GM04504 (cell line): ENCODE results near the gene NEURL1B.
"Not testable (repeated sequence)": the region's sequence is repeated elsewhere in the genome, so short reads cannot be mapped to it uniquely, and the experiment has no call there.

ENCODE experiments used
- DNase-seq: peaks from one replicate; pipeline ENCODE4 v3.0.0-alpha.2; 2012; ENCODE audit warnings: low read depth

Gene NEURL1B

GRCh38 chr5:172657524-172658233 lies 16.6 kb downstream of the NEURL1B start:
- not testable (repeated sequence) for DNase-seq

GRCh38 chr5:172658391-172658790 lies 17.3 kb downstream of the NEURL1B start:
- no peak for DNase-seq

DNA sequence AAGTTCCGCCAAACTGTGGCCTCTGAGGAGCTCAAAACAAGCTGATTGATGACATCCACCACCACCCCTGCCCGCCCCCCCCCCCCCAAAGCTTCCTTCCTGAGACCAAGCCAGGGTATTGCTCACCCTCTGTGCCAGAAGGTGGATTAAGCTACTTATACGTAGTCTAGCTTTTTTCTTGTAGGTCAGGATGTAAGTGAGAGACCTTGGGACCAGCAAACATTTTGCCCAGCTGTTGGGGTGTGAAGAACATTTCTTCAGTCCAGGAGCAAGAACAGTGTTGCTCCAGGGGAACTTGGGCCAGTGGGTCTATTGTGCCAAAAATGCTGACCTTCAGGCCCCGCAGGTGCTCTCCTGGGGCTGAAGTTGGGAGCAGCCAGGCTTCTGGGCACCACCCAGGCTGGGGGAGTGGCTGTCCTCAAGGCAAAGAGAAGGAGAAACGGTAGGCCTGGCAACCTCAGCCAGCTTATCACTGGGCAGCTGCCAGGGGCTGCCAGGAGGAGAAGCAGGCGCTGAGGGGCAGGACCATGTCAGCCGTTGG lies 18.0 kb downstream of the NEURL1B start:
- DNase-seq, result no peak

- no peak for DNase-seq
These were observed 18.5 kb downstream of the NEURL1B start for GRCh38 chr5:172659570-172659908.

DNA sequence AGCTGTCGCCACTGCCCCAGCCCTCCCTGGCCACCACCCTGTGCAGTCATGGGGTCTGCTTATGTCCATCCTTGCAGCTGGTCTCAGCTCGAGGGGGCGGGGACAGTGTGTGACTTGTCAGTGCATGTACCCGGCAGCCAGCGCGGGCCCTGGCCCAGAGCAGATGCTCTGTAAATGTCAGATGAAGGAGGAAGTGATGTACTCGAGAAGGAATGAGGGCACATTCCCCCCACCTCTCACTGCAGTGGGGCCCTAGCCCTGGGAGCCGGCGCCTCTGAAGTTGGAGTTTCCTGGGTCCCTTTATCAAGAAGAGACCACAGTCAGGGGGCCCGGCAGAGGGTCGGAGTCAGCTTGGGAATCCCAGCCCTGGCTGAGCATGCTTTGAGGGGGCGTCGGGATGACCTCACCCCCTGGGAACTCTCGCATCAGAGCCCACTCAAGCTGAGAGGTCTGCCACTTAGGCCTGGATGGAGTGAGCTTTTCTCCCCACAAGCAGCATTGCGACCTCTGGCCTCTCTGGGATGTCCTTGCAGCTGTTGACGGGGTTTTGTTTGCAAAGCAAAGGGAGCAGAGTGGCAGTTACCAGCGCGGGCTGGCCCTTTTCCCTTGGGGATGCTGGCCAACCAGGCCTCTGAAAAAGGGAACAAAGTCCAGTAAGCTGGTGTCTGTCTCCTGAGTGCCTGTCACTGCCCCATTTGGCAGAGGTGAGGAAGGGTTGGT lies 19.0 kb downstream of the NEURL1B start:
- peak; percentile 70 for DNase-seq

DNA sequence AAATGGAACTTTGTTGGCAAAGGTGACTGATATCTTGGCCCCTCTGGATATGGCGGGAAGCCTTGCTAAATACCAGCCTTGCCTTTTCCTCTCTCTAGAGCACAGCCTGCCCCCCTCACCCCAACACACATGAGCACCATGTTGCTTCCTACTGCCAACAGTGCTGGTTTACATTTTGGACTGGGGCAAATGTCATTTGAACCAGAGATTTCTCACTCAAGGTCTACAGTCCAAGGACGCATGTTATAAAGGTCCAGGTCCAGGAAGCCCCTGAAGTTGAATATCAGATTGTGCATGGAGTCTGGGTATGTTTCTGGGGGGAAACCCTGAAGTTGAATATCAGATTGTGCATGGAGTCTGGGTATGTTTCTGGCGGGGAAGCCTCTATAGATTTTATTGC lies 19.9 kb downstream of the NEURL1B start:
- DNase-seq, result no peak

GRCh38 chr5:172661526-172661925 lies 20.5 kb downstream of the NEURL1B start:
- no peak for DNase-seq

- no peak for DNase-seq
These were observed 21.5 kb downstream of the NEURL1B start for GRCh38 chr5:172662596-172662995.

GRCh38 chr5:172664018-172664417 lies 23.0 kb downstream of the NEURL1B start:
- DNase-seq, result no peak

GRCh38 chr5:172664681-172665541 lies 23.8 kb downstream of the NEURL1B start:
- DNase-seq, result no peak

DNA sequence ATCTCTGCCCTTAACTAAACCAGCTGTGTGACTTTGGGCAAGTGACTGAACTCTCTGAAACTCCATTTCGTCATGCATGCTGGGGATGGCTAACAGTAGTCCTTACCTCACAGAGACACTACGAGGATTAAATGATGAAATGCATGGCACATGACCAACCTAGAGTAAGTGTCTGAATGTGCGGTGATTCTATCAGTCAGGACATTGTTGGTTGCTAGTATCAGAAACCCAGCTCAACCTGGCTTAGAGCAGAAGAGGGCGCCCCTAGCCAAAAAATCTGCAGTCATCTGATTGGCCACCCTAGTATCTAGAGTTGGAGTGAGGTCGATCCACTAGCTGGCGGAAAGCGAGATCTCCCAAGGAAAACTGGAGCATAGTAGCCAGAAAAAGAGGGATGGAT lies 25.2 kb downstream of the NEURL1B start:
- no peak for DNase-seq

GRCh38 chr5:172667786-172668593 lies 26.9 kb downstream of the NEURL1B start:
- no peak for DNase-seq

DNA sequence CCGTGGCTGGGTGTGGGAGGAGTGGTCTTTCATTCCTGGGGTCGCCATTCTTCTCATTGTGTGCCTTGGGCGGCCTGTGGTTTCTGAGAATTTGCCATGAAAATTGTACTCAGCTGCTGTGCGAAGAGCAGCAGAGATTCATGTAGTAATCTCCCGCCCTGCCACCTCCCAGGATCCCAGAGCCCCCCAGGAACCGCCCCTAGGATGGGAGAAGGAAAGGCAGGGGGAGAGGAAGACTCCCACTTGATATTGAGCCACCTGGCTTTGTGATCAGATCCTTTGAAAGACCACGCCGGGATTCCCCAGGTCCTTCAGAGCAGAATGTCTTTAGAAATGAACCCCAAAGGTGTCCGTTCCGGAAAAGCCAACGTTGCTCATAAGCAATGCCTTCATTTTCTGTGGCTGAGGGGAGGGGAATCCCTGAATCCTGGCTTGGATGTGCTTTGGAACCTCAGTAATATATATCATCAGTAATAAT lies 27.6 kb downstream of the NEURL1B start:
- DNase-seq, result no peak

DNA sequence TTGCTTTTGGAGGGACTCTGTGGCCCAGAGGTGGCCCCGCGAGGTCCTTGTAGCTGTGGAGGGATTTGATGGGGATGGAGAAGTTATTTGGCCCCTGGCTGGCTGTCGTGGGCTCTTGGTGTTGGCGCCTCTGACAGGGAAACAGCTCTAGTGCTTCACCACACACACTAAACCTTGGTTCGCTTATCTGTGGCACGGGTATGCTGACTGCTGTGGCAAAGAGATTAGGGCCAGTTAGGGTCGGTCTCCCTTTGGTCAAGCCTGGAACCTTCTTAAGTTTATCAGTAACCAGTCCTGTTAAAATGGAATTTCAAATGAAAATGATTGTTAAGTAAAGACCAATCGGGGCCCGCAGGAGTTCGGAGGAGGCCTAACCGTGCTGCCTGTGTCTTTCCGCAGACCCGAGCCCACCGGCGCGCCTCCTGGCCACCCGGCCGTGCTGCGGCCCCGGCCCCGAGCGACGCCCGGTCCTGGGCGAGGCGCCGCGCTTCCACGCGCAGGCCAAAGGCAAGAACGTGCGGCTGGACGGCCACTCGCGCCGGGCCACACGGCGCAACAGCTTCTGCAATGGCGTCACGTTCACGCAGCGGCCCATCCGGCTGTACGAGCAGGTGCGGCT lies 28.4 kb downstream of the NEURL1B start:
- no peak for DNase-seq

GRCh38 chr5:172670005-172670402 lies 28.9 kb downstream of the NEURL1B start:
- no peak for DNase-seq

GRCh38 chr5:172670444-172670843 lies 29.4 kb downstream of the NEURL1B start:
- DNase-seq, result no peak

- DNase-seq, result no peak
These were observed 30.0 kb downstream of the NEURL1B start for GRCh38 chr5:172671091-172671490.

- DNase-seq, result no peak
These were observed 31.6 kb downstream of the NEURL1B start for GRCh38 chr5:172672681-172673080.

- no peak for DNase-seq
These were observed 33.1 kb downstream of the NEURL1B start for GRCh38 chr5:172674155-172674554.

DNA sequence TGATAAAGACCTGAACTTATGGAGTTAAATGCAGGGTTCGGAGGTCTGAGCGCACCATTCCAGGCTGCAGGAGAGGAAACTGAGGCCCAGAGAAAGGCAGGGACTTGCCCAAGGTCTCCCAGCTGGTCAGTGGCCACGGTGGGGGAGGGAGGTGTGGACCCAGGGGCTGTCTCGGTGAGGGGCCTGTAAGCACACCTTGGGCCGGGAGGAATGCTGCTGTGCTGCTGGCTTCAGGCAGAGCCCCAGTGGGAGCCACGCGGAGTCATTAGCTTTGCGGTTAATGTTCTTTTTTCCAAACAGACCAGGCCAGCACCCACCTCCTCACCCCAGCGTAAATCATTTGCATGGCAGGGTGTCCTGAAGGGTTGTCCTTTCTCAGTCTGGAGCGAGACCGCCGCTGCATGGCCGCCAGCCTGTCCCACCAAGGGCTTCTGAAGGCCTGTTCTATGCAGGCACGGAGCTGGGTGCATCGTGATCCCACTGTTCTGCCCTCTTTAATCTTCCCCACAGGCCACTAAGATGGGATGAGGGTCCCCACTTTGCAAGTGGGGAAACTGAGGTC lies 35.9 kb downstream of the NEURL1B start:
- DNase-seq, result no peak

GRCh38 chr5:172678362-172678874 lies 37.4 kb downstream of the NEURL1B start:
- not testable (repeated sequence) for DNase-seq
